Measurements from ENCODE around the gene SBNO2.
"Not testable (repeated sequence)": the region's sequence is repeated elsewhere in the genome, so short reads cannot be mapped to it uniquely, and the experiment has no call there.

SBNO2 gene

DNA sequence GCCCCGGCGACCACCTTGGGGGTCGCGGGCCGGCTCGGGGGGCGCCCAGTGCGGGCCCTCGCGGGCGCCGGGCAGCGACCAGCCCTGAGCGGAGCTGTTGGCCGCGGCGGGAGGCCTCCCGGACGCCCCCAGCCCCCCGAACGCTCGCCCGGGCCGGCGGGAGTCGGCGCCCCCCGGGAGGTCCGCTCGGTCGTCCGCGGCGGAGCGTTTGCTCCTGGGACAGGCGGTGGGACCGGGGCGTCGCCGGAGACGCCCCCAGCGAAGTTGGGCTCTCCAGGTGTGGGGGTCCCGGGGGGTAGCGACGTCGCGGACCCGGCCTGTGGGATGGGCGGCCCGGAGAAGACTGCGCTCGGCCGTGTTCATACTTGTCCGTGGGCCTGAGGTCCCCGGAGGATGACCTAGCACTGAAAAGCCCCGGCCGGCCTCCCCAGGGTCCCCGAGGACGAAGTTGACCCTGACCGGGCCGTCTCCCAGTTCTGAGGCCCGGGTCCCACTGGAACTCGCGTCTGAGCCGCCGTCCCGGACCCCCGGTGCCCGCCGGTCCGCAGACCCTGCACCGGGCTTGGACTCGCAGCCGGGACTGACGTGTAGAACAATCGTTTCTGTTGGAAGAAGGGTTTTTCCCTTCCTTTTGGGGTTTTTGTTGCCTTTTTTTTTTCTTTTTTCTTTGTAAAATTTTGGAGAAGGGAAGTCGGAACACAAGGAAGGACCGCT, 32.2 kb upstream of the SBNO2 start:
- peak; percentile 46 for DNase-seq

DNA sequence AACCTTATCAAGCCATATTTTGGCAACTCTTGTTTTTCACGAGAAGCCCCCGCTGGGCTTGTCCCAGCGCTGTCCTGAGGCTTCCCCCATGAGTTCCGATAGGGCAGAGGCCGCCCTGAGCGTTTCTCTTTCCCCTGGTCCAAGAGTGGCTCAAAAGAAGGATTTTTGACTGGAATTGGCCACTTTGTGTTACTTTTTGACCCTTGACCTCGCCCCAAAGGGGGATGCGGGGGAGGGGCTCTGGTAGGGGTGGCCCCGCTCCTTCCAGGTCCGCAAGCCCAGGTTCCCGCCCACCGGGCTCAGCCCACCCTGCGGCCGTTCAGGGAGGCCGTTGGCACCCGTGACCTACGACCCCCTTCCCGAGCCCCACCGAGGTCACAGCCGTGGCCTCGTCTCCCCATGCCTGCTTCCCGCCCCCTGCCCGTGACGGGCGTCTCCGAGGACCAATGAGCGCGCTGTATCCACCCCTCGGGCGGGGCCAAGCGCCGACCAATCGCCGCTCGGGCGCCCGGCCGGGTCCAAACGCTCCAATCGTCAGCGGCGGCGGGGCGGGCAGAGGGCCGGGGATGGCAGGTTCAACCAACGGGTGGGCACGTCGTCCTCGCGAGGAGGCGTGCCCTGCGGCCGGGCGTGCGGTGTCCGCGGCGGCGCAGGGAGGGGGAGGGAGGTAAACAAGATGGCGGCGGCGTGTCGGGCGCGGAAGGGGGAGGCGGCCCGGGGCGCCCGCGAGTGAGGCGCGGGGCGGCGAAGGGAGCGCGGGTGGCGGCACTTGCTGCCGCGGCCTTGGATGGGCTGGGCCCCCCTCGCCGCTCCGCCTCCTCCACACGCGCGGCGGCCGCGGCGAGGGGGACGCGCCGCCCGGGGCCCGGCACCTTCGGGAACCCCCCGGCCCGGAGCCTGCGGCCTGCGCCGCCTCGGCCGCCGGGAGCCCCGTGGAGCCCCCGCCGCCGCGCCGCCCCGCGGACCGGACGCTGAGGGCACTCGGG, 31.3 kb upstream of the SBNO2 start, which contains the start of gene STK11:
Gene STK11 (plus strand): TSS at position 665 of the 986 bp plus-strand sequence. CDS start 1,136 bp downstream, outside the sequence.
- DNase-seq = peak; percentile 99

DNA sequence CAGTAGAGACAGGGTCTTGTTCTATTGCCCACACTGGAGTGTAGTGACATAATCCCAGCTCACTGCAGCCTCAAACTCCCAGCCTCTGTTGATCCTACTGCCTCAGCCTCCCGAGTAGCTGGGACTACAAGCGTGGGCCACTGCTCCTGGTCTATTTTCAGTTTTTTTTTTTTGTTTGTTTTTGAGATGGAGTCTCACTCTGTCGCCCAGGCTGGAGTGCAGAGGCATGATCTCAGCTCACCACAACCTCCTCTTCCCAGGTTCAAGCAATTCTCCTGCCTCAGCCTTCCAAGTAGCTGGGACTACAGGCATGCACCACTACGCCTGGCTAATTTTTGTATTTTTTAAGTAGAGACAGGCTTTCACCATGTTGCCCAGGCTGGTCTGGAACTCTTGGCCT, 26.5 kb upstream of the SBNO2 start:
- not testable (repeated sequence) for DNase-seq

DNA sequence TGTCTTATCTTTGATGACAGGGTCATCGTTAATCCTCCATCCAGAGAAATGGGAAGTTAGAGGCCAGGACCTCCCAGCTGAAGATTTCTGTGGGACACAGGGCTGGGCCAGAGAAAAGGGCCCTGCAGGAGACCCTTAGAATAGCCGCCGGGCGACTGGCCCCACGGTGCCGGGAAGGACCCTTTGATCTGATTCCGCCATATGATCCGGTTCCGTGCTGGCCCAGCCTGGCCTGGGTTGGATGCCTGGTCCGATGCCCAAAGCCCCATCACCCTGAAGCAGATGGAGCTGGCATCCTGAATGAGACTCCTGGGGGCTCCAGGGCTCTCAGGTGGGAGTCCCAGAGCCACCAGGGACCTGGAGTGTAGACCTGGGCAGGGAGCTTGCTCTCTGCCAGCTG, 25.5 kb upstream of the SBNO2 start:
- DNase-seq = no peak

DNA sequence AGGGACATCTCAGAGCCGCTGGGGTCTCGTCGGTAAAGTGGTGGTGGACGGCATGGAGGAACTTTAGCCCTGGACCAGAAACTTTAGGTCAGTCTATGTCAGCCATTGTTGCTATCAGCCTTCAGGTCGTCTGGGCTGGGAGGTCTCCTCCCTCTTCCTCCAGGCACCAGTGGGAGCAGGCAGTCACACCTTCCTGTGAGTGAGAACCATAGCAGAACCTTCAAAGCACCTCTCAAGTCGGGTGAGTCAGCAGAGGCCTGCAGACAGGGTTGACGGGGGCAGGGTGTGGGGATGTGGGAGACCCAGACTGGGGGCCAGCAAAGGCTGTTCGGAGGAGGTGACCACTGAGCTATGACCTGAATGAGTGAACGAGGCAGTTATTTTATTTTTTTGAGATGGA, 15.4 kb upstream of the SBNO2 start:
- no peak for DNase-seq

DNA sequence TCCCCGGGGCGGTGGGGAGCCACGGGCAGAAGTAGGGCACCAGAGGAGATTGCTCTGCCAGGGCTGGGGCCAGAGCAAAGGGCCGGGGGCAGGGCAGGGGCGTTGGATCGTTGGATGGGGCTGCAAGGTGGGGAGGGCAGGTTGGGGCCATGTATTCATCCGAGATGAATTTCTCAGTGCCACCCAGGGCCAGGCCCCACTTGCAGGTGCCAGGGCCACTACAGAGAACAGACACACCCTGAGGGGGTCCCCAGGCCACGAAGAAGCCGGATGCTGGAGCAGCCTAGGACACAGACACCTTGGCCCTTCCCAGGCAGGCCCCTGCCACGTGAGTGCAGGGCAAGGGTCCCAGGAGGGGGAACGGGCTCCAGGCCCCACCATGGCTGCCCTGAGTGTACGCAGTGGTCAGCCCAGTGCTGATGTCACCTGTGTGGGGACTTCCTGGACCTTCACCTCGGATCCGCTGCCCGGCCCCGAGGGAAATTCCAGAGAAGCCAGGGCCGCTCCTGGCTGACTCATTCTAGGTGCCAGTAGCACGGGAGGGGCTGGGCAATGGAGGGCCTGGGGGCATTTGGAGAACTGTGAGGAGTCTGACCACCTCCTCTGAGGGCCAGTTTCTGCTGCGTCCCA, 9.6 kb upstream of the SBNO2 start:
- no peak for DNase-seq

DNA sequence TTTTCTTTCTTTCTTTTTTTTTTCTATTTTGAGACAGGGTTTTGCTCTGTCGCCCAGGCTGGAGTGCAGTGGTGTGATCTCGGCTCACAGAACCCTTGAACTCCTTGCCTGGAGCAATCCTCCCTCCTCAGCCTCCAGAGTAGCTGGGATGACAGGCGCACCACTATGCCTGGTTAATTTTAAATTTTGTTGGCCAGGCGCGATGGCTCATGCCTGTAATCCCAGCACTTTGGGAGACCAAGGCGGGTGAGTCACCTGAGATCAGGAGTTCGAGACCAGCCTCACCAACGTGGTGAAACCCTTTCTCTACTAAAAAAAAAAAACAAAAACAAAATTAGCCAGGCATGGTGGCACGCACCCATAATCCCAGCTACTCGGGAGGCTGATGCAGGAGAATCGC, 8.7 kb upstream of the SBNO2 start:
- no peak for DNase-seq

DNA sequence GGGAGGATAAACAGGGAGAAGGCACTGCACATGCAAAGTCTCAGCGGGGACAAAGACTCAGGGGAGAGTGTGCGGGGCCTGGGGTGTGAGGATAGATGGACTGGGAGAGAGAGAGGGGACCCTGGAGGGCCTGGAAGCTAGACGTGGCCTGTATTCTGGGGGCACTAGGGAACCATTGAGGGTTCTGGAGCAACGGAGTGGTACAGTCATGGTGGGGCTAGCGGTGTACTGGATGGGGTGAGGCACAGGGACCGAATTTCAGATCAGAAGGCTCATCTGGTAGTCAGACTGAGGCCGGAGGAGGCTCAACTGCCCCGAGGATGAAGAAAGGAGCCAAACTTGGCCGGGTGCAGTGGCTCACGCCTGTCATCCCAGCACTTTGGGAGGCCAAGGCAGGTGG, 8.0 kb upstream of the SBNO2 start:
- DNase-seq = no peak

DNA sequence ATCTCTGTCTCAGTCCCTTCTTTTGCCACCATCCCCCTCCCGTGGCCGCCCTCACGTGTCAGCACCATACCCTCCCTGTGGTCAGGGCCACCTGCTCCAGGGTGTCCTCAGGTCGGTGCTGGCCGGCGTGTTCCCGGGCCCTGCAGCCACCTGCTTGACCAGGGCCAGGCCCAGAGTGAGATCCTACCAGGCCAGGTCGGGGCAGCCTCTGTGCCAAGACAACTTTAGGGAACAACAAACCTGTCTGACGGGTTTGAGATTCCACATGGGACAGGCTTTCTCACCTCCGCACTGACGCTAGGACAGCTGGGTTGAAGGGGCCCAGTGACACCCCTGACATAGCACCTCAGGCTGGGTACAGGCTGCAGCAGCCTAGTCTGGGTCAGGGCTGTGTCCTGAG, 7.5 kb upstream of the SBNO2 start:
- no peak for DNase-seq

DNA sequence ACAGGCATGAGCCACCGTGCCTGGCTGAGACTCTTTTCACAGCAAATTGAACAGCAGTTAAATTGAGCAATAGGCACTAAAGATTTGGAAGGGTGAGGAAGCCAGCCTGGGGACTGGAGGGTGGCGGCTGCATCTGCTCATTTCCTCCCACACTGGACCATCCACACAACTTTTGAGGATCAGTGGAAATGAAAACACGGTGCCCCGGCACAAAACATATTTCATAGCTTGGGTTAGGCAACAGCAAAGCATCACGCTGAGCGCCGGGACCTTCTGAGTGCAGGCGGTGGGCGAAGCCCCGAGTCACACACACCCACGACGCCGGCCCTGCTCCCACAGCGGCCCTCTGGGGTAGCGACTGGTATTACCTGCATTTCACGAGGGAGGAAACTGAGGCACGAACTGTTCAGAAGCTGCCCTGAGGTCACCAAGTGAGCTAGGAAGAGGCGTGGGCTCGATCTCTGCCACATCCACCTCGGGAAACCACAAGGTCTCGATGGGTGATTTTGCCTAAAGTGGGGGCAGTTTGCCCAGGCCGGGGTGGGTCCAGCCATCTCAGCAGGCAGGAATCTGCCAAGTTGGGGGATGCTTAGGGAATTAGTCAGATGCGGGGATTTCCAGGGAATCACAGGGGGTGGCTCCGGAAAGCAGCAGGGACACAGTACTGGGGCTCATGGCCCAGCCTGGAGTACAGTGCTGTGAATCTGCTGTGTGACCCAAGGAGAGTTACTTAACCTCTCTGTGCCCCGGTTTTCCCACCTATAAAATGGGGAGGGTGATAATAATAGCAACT, 3.5 kb upstream of the SBNO2 start:
- no peak for DNase-seq

DNA sequence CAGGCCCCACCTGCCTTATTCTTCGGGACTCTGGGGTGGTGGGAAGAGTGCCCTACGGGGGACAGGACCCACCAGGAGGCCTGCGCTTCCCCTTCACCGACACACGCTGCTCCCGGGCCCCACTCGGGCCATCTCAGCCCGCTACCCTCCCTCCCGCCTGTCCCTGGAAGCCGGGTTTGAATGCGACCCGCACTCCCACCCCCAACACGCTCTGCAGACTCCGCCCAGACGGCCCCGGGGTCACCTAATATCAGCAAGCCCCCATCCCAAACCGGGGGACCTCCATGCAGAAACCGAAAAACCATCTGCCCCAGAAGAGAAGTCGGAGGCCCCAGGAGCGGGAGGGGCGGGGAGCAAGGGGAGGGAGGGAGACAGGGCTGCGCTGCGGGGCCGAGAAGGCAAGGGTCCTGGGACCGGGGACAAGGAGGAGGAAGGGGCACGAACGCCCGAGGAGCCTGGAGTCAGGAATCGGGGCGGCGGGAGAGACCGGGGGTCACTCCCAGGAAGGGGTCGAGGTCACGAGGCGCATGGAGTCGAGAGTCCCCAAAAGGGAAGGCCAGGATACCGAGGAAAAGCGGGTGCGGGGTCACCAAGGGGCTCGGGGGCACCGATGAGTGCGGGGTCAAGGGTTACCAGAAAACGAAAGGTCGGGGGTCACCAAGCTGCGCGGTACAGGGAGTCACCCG, 766 bp downstream of the SBNO2 start:
- DNase-seq = peak; percentile 26

DNA sequence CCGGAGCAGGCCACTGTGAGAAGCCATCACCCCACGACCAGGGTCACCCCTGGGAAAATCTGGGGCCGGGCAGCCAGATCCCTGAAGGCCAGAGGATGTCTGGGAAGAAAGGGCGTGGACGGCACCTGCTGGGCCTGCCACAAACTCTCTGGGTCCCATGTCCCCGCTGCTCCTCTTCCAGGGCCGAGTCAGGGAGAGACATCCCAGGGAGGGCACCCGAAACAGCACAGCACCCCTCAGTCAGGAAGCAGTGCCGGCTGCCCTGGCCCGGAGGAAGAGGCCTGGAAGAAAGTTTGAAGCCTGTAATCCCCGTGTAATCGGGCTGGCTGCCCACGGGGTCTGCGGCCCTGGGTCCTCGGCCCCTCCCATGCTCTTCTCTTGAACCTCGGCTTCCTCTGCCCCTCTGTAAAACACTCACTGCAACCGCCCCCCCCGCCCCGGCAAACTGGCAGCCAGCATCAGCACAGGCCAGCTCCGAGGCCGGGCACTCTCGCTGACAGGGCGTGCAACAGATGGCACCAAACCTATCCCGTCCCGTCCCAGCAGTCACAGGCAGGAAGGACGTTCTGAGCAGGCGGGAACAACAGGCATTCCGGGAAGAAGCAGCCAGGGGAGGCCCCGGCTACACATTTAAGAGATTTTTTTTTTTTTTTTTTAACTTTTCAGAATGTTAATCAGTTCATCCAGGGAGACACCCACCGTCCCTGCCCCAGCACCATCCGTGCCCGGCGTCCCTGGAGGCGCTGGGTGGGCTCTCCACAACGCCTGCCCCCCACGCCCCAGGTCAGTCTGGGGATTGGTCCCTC, 1.5 kb downstream of the SBNO2 start:
- DNase-seq = peak; percentile 23

DNA sequence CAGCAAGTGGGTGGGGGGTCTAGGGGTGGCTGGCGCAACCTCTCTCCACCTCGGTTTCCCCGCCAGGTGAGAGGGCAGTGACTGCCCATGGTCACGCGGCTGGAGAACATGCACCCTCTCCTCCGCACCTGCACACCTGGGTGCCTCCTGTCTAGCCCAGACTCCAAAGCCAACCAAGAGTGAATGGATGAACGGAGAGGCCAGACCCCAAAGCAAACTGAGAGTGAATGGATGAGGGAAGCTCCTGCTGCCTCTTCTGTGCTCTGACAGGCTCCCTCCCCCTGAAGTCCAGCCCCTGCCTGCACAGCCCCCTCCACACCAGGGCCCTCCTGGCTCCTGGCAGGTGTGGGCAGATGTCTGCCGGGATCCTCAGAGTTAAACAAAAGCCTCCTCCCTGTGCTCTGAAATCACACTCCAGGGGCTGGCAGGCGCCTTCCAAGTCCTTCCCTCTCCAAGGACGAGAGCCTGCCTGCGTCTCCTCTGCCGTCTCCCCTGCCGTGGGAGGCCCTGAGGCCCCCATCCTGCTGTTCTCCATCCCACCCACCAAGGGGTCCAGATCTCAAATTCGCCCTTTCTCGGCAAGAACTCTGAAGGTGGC, 2.2 kb downstream of the SBNO2 start:
- DNase-seq = peak; percentile 81

DNA sequence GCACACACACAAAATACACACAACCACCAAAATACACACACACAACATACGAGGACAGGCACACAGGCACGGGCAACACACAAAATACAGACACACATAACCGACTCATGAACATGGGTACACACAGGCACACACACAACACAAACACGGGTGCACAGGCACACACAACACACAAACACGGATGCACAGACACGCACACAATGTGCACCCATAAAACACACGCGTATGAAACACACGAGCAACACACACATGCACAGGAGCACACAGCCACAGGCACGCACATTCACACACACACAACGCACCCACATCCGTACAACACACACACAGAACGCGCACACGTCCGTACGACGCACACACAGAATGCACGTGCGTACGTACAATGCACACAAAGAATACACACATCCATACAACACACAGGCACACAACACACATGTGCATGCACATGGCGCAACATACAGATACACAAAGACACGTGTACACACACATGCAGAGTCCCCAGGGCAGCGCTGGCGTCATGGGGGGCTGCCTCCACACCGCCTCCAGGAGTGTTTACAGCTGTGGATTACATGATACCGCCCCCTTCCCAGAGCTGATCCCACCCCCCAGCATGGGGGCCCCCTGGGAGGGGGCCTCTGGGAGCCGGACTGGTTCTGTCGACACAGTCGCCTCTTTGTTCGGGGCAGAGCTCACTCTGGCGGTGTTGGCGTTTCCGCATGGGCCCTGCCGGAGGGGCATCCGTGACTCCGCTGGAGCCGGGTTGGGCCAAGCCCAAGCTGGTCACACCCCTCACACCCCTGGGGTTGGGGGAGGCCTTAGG, 2.9 kb downstream of the SBNO2 start:
- no peak for DNase-seq

DNA sequence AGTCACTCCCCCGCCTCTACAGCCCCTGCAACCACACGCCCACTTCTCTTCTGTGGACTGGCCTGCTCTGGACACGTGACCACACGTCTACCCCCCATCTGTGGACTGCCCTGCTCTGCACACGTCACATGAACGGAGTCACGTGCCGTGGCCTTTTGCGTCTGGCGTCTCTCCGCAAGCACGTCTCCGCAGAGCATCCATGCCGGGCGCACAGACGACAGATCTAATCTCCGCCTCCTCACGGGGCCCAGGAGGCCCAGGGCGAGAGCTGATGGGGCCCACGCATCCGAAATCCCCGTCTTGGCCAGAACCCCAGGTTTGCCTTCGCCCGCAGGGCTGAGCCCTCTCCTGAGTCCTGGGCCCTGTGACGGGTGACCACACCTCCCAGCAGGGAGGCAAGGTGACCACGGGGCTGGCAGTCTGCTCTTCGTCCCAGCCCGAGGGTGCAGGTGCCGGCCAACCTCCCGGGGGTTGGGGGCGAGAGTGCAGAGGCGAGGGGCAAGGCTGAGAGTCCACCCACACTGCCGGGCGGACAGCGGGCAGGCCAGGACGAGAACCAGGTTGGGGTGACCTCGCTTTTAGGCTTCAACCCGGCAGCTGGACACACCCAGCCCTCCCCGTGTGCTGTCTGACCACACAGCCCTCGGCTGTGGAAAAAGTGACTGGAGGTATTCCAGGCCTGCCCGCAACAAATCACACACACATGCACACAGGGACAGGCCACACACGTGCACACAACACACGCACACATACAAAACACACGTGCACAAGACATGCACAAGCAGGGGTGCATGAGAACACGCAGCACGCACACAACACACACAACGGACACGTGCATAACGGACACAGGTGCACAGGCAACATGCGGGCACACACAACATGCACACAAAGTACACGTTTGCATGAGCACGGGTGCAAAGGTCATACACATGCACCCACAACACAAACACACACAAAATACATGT, 3.9 kb downstream of the SBNO2 start:
- DNase-seq = no peak

DNA sequence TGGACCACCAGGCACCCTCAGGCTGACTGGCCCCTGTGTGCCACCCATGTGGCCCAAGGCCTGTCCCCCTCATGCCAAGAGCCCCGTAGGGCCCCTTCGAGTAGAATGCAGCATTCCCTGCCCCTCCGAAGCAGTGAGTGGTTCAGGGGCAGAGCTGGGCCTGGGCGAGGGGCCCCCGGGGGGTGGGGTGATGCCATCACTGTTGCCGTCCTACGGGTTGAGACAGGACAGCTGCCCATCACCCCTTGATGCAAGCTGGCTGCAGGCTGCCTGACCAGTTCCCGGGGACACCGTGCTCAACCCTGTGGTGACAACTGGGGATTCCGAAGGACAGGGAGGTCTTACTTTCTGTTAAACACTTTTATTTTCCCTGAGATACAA, 4.7 kb downstream of the SBNO2 start:
- no peak for DNase-seq

DNA sequence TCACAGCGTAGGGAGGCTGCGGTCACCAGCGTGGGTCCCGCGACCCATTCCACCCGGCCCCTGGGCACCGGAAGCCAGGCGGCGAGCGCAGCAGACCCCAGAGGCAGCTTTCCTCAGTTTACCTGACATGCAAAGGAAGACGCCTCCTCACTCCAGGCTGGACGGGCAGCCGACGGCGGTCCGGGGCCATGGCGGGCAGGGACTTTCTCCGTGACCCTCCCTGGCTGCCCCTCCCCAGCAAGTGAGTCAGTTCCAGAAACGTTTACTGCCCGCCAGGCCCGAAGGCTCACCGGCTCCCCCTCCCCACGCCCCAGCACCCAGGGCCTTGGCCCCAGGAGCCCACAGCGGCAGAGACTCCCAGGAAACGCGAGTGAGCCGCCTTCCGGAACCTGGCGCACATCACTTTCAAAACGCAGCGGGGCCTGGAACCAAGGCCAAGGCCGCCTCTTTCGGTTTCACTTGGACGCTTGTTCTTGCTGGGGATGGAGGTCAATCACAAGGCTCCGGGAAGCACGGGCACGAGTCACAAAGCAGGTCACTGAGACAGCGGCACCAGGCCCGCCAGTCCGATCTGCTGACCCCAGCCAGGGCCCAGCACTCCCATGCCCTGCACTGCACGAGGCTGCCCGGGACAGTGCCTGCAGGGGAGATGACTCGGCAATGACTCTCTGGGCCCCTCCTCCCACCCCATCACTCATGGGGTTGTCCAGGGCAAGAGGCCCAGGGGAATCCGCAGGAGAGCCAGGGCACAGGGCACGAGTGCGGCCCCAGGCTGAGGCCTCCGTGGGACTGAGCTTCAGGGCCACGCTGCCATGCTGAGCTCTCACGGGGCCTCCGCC, 5.3 kb downstream of the SBNO2 start:
- no peak for DNase-seq

Measured in NCI-H69 (cell line).